GM19328 (cell line): Measurements from ENCODE around the gene GALNTL6.
"Not testable (repeated sequence)": the region's sequence is repeated elsewhere in the genome, so short reads cannot be mapped to it uniquely, and the experiment has no call there.

Experiments used
- ATAC-seq: cut with Tn5 transposase; IDR thresholded peaks from one replicate; pipeline ENCODE4 v1.9.1; 2021; ENCODE audit warnings: mild to moderate bottlenecking, moderate library complexity; ENCODE audit not compliant: unreplicated experiment

Gene GALNTL6

GRCh38 chr4:172892300-172892699, 1079.1 kb downstream of the GALNTL6 start:
- no peak for ATAC-seq

DNA sequence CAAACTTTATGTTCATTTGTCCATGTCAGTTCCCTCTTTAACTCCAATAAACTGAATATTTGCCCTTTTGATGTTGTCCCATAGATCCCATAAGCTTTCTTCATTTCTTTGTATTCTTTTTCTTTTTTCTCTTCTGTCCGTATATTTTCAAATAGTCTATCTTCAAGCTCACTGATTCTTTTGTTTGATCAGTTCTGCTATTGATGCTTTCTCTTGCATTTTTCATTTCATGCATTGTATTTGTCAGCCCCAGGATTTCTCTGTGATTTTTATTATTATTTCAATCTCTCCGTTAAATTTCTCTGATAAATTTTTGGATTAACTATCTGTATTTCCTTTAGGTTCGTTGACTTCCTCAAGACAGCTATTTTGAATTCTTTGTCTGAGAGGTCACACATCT, 1082.5 kb downstream of the GALNTL6 start:
- ATAC-seq = no peak

DNA sequence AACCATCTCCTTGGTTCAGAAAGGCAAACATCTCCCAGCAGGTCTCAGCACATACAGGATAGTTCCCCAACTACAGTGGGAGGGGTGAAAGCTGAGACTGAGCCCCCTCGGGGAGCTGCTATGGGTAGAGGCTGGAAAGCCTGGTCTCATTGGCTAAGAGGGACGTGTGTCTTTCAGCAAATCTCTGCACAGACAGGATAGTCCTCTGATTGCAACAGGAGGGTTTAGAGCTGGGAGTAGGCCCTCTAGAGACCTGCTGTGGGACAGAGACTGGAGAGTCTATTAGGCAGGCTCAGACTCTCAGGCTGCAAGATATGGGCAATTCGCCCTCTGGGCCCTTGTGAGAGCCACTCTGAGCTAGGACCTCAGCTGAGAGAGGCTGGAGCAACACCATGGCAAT, 1083.8 kb downstream of the GALNTL6 start:
- ATAC-seq = no peak

- no peak for ATAC-seq
Measured at GRCh38 chr4:172898715-172899114, 1085.5 kb downstream of the GALNTL6 start.

DNA sequence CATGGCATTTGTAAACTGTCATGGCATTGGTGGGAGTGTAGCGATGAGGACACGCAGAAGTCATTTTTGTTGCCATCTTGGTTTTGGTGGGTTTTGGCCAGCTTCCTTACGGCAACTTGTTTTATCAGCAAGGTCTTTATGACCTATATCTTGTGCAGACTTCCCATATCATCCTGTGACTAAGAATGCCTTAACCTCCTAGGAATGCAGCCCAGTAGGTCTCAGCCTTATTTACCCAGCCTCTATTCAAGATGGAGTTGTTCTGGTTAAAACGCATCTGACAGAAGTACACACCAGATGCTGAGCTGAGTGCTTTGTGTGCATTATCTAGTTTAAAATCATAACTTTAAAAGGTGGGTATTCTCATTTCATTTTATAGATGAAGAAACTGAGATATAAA, 1086.7 kb downstream of the GALNTL6 start:
- ATAC-seq = no peak

DNA sequence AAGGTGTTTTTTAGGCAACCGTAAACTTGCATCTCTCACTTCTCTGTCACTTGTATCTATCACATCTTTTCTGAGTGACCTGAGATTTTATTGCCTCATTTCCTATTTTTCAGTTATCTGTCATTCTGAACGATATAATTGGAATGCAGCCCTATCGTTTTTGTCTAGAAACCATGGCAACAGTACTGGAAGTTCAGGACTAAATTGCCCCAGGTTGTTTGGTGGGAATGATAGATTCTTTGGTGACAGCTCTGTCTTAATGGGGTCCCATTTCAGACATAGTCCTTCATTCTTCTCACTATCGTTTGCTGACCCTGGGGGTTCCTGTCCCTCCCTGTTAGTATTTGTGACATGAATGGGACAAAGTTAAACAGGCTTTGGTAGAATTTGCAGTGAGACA, 1087.7 kb downstream of the GALNTL6 start:
- no peak for ATAC-seq

- ATAC-seq = not testable (repeated sequence)
Measured at GRCh38 chr4:172912468-172912867, 1099.3 kb downstream of the GALNTL6 start.

DNA sequence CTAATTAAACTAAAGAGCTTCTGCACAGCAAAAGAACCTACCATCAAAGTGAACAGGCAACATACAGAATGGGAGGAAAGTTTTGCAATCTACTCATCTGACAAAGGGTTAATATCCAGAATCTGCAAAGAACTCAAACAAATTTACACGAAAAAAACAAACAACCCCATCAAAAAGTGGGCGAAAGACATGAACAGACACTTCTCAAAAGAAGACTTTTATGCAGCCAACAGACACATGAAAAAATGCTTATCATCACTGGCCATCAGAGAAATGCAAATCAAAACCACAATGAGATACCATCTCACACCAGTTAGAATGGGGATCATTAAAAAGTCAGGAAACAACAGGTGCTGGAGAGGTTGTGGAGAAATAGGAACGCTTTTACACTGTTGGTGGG, 1104.2 kb downstream of the GALNTL6 start:
- not testable (repeated sequence) for ATAC-seq

DNA sequence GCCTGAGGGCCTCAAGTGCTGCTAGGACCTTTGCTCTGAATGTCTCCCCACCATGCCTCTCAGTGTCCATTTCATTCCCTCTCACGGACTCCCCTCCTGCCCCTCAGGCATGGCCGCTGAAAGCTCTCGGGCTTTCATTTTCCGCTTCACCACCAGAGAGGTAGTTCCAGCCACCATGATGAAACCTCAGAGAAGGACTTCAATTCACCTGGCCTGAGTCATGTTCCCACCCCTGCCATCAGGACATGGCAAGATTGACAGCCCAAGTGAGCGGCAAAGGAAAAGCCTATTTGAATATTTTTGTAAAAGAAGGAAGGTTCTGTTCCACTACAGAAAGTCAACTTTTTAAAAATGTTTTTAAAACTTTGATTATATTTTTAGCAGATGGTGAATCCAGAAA, 1106.1 kb downstream of the GALNTL6 start:
- ATAC-seq = no peak

GRCh38 chr4:172927096-172927814, 1114.1 kb downstream of the GALNTL6 start:
- ATAC-seq = no peak

DNA sequence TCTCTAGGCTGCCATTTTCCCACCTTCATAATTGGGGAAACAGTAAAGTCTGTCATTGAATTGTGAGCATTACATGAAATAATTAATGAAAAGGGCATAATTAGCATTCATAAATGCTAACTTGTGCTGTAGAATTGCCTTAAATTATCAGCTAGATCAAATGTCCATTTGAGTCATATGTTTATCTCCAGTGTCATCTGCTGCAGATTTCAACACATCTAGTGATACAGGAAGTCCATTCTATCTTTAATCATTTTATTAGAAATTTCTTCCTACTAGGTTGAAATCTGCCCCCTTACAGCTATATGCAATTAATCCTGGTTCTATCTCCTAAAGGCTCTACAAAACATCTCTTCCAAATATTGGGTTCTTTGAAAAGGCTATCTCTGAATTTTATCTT, 1115.1 kb downstream of the GALNTL6 start:
- no peak for ATAC-seq

DNA sequence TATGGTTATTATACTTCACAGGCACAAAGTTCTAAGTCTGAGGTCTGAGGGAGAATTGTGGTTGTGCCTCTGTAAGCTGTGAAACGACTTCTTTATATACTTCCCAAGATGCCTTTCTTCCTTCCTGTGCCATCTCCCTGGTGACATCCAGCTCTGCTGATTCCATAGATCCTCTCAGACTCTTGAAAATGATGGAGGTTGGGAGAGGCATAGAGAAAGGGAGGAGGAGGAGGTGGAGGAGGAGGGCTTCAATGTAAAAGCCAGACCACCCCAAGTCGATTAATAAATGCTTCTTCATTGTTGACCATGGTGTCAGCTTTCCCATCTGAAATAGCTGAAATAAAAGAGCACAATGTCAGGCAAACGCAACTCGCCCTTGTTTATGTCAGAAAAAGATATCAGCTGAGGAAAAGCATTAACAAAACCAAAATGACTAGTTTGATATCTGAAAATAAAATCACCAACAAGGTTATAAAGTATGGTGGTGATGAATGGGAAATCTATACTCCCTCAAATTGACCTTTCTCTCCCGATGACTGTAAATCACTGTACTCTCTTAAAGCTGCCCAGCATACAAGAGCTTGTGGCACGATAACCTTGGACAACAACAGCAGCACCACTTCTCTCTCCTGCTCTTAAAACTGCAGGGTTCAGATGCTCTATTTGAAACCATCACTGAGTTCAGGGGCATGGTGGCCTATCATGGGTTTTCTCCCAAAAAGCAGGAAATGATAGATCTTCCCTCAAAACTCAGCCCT, 1125.0 kb downstream of the GALNTL6 start:
- ATAC-seq = no peak

- ATAC-seq = no peak
Measured at GRCh38 chr4:172938870-172939269, 1125.7 kb downstream of the GALNTL6 start.

GRCh38 chr4:172942840-172943239, 1129.6 kb downstream of the GALNTL6 start:
- ATAC-seq = no peak

- ATAC-seq = no peak
Measured at GRCh38 chr4:172945611-172946010, 1132.4 kb downstream of the GALNTL6 start.

- ATAC-seq = no peak
Measured at GRCh38 chr4:172946503-172946902, 1133.3 kb downstream of the GALNTL6 start.

- no peak for ATAC-seq
Measured at GRCh38 chr4:172947594-172947993, 1134.4 kb downstream of the GALNTL6 start.

DNA sequence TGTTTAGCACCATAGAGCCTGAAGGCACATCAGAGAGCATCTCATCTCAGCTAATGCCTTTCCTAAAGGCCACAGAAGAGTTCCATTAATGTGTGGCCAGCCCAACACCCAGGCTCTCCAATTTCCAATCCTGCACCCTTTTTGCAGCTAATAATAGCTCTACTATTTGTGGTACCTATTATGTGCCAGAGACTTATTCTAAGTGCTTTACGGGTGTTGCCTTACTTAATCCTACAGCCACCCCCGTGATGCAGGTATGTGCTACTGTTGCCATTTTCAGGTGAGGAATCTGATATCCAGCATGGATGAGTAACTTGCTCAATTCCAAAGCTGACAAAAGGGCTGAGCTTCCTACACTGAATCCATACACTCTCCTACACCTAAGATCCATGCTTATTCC, 1137.8 kb downstream of the GALNTL6 start:
- no peak for ATAC-seq

GRCh38 chr4:172951679-172952451, 1138.7 kb downstream of the GALNTL6 start:
- no peak for ATAC-seq

GRCh38 chr4:172953896-172954568, 1140.8 kb downstream of the GALNTL6 start:
- ATAC-seq = no peak

DNA sequence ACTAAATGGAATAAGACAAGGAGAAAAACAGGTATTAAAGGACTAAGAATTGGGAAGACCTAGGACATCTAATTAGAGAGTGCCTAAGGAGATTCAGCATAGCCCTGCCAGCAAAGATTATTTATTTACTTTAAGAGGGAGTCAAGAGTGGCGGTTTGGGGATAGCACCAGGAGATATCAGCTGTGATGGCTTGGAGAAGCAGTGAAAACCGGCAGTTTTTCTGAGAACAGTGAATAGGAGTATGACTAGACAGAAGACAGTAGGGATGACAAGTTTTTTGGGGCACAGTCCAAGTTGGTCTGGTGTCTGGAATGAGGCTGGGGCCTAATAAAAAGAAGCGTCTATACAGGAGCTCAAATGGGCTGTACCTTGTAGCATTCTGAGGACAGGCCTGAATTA, 1143.1 kb downstream of the GALNTL6 start:
- not testable (repeated sequence) for ATAC-seq
